Upper lobe of left lung (tissue), 4 donors: ENCODE measurements around the gene CPLX1.

Experiments
- CTCF ChIP-seq, 6 experiments: fragments of 450-650 bp in 4 of 6; fragments of 200-600 bp in 2 of 6; sonication (generic) in 2 of 6; IDR thresholded peaks; one replicate each; pipeline ENCODE4 v1.5.1; 2016 to 2019; ENCODE audit warnings: antibody characterized with exemption in 6 of 6
- EP300 ChIP-seq, 4 donors: sonication (generic); formaldehyde crosslinking; IDR thresholded peaks; one replicate each; pipeline ENCODE4 v1.5.1; 2017; ENCODE audit warnings: antibody characterized with exemption in 4 of 4, control low read depth in 2 of 4

GRCh38 chr4:854356-854755 lies 28.4 kb upstream of the CPLX1 start:
- TF ChIP-seq CTCF (IDR thresholded peaks at IDR 0.05), result no peak
- no peak for TF ChIP-seq EP300 (IDR thresholded peaks at IDR 0.05)
